ENCODE measurements around the gene INAVA.

DNA sequence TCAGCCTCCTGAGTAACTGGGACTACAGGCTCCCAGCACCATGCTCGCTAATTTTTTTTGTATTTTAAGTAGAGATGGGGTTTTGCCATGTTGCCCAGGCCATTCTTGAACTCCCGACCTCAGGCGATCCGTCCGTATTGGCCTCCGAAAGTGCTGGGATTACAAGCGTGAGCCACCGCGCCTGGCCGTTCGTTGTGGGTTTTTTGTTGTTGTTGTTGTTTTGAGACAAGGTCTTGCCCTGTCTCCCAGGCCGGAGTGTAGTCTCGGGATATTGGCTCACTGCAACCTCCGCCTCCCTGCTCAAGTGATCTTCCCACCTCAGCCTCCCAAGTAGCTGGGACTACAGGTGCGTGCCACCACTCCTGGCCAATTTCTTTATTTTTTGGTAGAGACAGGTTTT lies 4.7 kb upstream of the INAVA start:
- TF ChIP-seq, protein P1, sequence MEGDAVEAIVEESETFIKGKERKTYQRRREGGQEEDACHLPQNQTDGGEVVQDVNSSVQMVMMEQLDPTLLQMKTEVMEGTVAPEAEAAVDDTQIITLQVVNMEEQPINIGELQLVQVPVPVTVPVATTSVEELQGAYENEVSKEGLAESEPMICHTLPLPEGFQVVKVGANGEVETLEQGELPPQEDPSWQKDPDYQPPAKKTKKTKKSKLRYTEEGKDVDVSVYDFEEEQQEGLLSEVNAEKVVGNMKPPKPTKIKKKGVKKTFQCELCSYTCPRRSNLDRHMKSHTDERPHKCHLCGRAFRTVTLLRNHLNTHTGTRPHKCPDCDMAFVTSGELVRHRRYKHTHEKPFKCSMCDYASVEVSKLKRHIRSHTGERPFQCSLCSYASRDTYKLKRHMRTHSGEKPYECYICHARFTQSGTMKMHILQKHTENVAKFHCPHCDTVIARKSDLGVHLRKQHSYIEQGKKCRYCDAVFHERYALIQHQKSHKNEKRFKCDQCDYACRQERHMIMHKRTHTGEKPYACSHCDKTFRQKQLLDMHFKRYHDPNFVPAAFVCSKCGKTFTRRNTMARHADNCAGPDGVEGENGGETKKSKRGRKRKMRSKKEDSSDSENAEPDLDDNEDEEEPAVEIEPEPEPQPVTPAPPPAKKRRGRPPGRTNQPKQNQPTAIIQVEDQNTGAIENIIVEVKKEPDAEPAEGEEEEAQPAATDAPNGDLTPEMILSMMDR (conservative IDR thresholded peaks at IDR 0.05; ENCODE audit: low read length): no peak
- no peak for TF ChIP-seq EZH2phosphoT487 (IDR thresholded peaks at IDR 0.05; ENCODE audit: borderline replicate concordance)
